NCI-H1092 (cell line): Measurements from ENCODE around the gene NPHS2.
A peak's percentile ranks its signal among the peaks of the same experiment; 100 is the strongest.

Experiments
- DNase-seq: peaks from one replicate; lab custom pipeline; 2025; lab: John Stamatoyannopoulos, UW

NPHS2 gene

GRCh38 chr1:179575497-179576314, at the start of gene NPHS2:
NPHS2 (minus strand) TSS chr1:179575948; CDS start chr1:179575864, 84 bp downstream.
- DNase-seq: no peak

- DNase-seq: no peak
Measured at GRCh38 chr1:179612361-179612760, 36.6 kb upstream of the NPHS2 start.

- DNase-seq: no peak
Measured at GRCh38 chr1:179601093-179601492, 25.3 kb upstream of the NPHS2 start.

GRCh38 chr1:179599623-179600249, 24.0 kb upstream of the NPHS2 start:
- DNase-seq: peak; percentile 18

GRCh38 chr1:179598631-179599030, 22.9 kb upstream of the NPHS2 start:
- no peak for DNase-seq

GRCh38 chr1:179591592-179592580, 16.1 kb upstream of the NPHS2 start, which contains the start of gene TDRD5:
TDRD5 (plus strand) TSS chr1:179591832; CDS start chr1:179592616, 784 bp downstream.
- DNase-seq: no peak

- DNase-seq: no peak
Measured at GRCh38 chr1:179591253-179591591, 15.5 kb upstream of the NPHS2 start.

- DNase-seq: no peak
Measured at GRCh38 chr1:179590671-179591070, 14.9 kb upstream of the NPHS2 start.

- no peak for DNase-seq
Measured at GRCh38 chr1:179589509-179589908, 13.8 kb upstream of the NPHS2 start.

- DNase-seq: no peak
Measured at GRCh38 chr1:179588425-179589024, 12.8 kb upstream of the NPHS2 start.

- no peak for DNase-seq
Measured at GRCh38 chr1:179587336-179587735, 11.6 kb upstream of the NPHS2 start.

- peak; percentile 74 for DNase-seq
Measured at GRCh38 chr1:179586107-179586823, 10.5 kb upstream of the NPHS2 start.

GRCh38 chr1:179583771-179584320, 8.1 kb upstream of the NPHS2 start:
- DNase-seq: no peak

GRCh38 chr1:179576509-179576908, 761 bp upstream of the NPHS2 start:
- DNase-seq: no peak

GRCh38 chr1:179558078-179558477, 17.7 kb downstream of the NPHS2 start:
- no peak for DNase-seq

GRCh38 chr1:179554427-179554826, 21.3 kb downstream of the NPHS2 start:
- no peak for DNase-seq

- DNase-seq: no peak
Measured at GRCh38 chr1:179550746-179551682, 24.7 kb downstream of the NPHS2 start.

- DNase-seq: no peak
Measured at GRCh38 chr1:179549368-179549700, 26.4 kb downstream of the NPHS2 start.

GRCh38 chr1:179548666-179549367, 26.9 kb downstream of the NPHS2 start:
- no peak for DNase-seq
